HG03108 (cell line): ENCODE measurements around the gene MON2.

ENCODE experiments used
- ATAC-seq: cut with Tn5 transposase; IDR thresholded peaks from one replicate; pipeline ENCODE4 v1.9.1; 2021; ENCODE audit warnings: moderate library complexity; ENCODE audit not compliant: unreplicated experiment

The MON2 gene

GRCh38 chr12:62604373-62604772 is 137.7 kb downstream of the MON2 start:
- no peak for ATAC-seq

DNA sequence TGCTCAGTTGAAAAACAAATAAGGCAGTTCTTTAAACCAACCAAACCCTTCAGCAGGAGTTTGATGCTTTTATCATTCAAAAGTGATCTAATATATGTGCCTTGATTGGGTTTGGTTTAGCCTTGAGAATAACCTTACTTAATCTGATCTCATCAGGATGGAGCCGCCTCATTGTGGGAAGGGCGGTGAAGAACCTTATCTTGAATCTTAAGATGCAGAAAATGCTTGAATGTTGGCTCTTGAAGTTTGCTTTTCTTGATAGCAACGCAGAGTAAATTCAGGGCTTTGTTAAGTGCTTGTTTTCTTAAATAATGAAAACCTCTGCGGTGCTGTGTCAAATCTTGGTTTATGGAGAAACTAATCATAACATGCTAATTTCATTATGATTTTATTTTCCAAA is 138.2 kb downstream of the MON2 start:
- ATAC-seq = no peak

DNA sequence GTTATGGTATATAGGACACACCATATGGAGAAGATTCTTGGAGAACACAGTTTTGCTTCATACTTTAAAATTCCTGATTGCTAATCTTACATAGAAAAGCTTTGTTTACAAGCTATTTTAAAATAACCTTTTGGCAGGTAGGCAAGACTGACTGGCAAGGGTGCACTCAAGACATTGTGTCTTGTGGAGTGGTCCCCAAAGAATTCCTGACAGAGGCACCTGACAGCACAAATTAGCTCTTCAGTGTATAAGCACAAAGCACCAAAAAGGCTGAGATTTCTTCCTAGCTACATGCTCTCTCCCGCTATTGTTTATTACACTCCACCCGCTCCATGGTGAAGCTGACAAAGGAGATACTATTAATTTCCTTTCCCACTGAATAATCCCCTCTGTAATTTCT is 139.4 kb downstream of the MON2 start:
- ATAC-seq = no peak

DNA sequence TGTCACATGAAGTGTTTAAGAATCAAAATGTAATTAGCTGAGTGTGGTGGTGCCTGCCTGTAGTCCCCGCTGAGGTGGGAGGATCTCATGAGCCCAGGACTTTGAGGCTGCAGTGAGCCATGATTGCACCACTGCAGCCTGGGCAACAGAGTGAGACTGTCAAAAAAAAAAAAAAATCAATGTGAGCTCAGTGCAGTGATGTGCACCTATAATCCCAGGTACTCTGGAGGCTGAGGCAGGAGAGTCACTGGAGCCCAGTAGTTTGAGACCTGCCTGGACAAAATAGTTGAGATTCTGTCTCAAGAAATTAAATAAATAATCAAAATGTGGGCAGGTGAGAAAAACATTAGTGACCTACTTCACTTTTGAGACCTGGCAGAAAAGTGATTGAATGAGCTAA is 140.0 kb downstream of the MON2 start:
- ATAC-seq = no peak

GRCh38 chr12:62613081-62613480 is 146.5 kb downstream of the MON2 start:
- no peak for ATAC-seq

DNA sequence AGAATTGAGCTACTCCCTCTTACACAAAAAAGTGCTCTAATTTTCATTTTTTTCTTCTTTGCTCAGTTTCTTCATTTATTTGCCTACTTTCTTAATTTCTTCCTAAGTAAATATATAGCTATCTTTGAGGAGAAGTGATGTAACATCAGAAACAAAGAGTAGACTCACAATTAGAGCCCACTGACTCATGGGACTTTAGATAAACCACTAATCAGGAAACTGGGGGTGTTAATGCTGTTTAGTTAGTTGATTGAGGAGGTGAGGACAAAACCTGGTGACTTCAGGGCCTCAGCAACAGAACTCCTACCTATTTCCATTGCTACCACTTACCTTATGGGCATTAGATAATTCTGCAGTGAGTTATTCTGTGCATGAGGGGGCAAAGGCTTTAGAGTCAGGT is 151.7 kb downstream of the MON2 start:
- no peak for ATAC-seq

DNA sequence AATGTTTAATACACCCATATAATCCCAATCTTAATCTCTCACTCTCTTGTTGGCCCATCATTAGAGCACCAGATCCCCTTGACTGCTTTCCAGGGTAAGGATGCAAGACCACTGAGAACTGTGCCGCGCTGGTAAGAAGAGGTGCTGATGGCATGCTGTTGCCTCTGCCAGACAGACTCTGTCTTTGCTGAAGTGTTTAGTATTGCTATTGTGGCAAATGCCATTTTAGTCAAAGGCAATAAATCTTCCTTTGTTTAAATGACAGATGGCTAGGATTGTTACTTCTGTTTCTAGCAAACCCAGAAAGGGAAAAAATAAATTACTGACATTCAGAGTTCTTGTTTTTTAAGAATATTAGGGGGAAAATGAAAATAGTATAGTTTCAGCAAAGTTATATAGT is 152.3 kb downstream of the MON2 start:
- ATAC-seq = no peak

DNA sequence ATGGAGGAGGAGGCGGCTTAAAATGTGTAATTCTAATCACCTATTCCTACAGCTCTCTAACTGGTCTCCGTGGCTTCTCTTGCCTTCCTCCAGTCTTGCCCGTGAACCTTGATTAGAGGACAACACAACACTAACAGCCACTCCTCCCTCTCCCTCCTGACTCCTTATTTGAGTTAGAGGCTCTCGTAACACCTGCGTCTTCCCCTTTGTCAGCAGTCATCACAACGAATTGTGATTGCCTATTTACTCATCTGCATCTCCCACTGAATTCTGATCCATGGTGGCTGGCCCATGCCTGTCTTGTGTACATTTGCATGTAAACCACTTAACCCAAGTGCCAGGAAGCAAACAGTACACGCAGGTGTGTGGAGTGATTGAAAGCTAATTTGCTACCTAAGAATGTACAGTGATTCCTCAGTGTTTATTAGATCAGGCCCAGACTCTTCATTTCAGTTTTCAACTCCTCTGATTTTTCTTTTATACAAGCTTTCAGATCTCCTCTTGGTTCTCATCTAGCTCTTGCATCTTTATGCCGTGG is 154.5 kb downstream of the MON2 start:
- ATAC-seq = no peak

- no peak for ATAC-seq
These were observed 155.6 kb downstream of the MON2 start for GRCh38 chr12:62622177-62622576.

GRCh38 chr12:62625228-62625627 is 158.6 kb downstream of the MON2 start:
- ATAC-seq = no peak

DNA sequence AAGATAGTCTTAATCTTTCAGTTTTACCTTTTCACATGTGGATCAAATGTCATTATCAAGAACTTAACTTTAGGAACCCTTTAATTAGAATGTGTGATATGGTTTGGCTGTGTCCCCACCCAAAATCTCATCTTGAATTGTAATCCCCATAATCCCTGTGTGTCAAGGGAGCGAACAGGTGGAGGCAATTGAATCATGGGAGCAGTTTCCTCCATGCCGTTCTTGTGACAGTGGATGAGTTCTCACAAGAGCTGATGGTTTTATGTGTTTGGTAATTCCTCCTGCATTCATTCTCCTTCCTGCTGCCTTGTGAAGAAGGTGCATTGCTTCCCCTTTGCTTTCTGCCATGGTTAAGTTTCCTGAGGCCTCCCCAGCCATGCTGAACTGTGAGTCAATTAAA is 160.6 kb downstream of the MON2 start:
- no peak for ATAC-seq

- no peak for ATAC-seq
These were observed 162.8 kb downstream of the MON2 start for GRCh38 chr12:62629413-62629812.

- ATAC-seq = no peak
These were observed 163.5 kb downstream of the MON2 start for GRCh38 chr12:62629971-62630739.

- ATAC-seq = peak; percentile 72
These were observed 165.1 kb downstream of the MON2 start for GRCh38 chr12:62631471-62632410.

DNA sequence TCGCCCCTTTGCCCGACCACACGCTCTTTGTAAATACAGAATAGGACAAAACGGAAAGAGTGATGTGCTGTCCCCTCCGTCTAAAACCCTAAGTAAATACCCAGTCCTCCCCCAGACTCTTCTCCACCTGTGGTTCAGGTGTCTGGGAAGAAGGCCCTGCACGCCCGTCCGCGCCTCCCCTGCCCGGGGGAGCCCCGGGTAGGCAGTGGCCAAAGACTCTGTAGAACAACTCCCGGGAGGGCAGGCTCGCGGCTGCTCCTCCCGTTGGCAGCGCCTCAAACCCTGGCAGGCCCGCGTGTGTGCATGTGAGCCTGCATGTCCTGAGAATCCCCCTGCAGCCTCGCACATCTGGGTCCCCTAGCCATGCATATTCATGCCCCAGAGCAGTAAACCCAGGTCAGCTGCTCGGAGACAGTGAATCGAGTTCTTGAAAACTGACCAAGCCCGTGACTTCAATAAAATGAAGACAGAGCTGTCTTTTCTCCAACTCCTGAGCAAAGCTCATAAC is 165.8 kb downstream of the MON2 start:
- ATAC-seq = peak; percentile 42

DNA sequence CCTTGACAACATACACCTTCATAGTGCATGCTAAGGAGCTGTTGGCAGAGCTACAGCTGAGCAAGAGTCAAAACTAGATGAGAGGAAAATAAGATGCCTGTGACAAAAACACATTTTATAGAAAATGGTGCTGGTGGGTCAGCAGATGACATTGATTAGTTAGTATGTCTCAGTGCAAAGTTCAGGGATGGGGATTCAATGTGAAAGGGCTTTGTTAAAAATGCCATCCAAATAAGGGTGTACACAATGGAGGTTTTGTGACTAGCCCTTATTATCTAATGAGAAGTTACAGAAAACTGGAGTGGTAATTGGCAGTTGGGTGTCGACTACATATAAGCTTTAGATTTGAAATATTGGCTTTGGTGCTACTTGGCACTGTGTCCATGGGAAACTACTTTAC is 169.0 kb downstream of the MON2 start:
- ATAC-seq = no peak

DNA sequence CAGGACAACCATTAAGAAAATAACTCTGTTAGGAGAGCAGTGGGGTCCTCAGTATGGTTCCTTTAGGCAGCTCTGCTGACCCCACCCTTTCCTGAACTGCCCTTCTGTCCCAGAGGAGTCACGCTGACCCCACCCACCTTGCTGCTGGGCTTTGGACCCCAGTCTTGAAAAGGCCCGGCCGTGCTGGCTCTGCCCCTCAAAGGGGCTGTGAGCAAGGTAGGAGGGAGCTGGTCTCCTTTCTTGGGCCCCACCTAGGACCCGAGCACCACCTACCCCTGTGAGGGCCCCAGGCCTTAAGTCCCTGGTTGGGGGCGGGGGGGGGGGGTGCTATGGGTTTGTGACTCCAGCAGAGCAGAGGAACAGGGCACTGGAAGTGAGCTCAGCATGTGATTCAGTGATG is 171.1 kb downstream of the MON2 start:
- no peak for ATAC-seq

DNA sequence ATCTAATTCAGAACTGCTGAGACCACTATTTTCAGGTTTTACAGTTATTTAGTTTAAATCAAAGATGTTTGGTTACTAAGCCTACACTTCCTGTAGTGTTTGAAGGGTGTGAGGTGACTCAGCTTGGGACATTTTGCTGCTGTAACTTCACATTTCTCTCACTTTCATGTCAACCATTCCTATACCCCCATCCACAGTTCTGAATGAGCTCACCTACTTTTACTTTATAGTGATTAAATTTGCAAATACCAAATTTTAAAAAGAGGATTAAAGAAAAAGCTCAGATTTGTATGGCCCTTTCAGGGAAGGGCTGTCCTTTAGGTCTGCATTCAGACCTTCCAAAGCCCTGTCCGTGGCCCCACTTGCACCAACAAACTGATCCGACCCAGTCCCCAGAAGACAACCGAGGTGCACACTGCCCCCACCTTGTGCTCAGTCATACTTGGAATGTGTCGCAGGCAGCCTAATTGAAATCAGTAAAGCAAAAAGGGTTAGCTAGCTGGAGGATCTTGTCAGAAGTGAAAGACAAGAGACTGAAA is 174.4 kb downstream of the MON2 start:
- ATAC-seq = peak; percentile 87

- no peak for ATAC-seq
These were observed 175.9 kb downstream of the MON2 start for GRCh38 chr12:62642486-62642885.

DNA sequence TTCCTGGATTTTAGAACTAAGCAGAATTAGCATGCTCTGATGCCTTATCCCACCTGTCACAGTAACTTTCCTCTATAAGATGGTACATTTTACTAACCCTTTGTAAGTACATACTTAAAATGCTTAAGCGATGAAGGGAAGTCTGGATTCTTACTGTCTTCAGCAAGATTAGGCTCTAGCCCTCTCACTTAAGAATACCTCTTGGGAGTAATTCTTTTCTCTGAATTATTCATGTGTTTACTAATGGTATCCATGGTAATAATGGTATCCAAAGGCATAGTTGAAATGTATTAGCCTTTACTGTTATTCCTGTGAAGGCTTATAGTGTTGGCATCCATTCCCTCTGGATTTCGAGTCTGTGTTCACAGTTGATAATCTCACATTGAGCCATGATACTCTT is 176.9 kb downstream of the MON2 start:
- no peak for ATAC-seq

GRCh38 chr12:62646566-62646965 is 179.9 kb downstream of the MON2 start:
- no peak for ATAC-seq
